Germinal center (tissue), 1 donor: ENCODE results near the gene IFIT2.
"Not testable (repeated sequence)": the region's sequence is repeated elsewhere in the genome, so short reads cannot be mapped to it uniquely, and the experiment has no call there.

ENCODE experiments used
- DNase-seq: peaks from one replicate; pipeline ENCODE4 v3.0.0; 2012; ENCODE audit warnings: mixed read lengths, low spot score

The IFIT2 gene

DNA sequence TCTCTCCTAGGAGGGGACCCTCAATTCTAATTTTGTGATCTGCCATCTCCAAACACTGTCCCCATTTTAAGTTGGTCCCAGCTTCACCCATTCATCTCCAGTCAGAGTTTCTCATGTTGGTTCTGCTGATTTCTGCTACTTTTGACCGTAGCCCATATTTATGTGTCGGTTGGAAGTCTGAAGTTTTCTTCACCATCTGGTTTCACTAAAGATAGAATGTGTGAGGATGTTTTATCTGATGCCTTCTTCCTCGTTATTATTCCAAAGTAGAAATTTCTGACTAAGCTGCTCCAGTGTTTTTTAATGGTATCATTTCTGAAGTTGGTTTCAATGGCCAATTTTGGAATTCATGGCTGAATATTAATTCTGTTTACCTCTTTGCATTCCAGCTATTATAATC is 21.3 kb upstream of the IFIT2 start:
- DNase-seq: no peak

DNA sequence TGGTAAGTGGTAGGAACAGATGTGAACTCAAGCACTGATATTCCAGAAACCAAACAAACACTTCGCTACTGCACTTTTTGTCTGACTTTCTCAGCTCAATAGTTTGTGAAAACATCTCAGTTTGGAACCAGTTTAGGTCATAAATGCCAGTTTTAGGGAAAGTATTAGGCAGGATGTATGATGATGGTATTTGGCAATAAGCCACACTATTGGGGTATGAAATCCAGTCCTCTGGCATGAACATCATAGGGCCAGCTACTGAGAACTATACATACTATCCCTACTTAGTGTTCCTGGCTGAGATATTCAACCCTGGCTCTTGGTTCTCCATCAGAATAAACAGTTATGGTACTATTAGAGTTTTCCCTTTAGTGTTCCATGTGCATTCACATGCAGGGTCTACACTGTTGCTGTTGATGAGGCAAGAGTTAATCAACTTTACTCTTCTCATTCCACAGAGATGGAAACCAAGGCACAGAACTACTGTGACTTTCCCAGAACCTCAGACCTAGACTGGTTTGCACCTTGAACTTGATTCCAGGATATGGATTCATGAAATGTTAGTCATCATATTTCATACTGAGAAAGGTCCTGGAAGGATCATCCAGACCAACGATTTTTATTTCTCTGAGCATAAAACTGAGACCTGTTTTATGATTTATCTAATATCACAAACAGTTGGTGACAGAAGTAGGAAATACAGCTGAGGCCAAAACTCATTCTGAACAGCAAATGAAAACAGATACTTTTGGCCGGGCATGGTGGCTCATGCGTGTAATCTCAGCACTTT is 20.0 kb upstream of the IFIT2 start:
- no peak for DNase-seq

DNA sequence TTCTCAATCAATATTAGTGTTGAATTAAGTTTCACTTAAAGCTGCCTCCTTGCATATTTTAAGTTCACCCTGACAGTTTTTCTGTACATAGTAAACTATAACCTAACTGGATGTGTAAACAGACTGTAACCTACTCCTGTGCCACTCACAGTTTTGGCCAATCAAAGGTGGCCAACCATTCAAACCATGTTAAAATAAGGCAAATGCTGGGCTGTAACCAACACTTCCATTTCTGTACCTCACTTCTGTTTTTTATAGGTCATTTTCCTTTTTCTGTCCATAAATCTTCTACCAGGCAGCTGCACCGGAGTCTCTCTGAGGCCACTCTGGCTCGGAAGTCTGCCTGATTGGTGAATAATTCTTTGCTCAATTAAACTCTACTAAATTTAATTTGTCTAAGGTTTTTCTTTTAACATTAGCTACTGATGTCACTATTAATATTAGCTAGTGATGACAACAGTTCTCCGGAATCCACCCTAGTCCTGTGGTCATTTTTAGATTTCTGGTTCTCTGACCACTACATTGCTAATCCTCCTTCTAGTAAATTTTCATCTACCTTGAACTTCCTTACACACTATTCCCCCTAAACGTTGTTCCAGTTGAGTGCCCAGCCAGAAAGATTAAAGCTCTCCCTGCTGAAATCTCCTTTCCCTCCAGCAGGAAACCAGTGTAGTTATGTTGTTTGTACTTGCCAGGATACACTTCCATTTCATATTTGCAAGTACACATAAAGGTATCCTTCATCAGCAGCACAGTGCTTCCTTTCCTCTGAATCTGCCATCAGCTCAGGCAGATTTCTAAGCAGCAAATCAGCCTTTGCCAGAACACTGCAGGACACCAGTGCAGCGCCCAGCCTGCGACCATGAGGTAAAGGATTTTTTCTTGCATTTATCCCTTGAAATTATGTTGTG is 18.6 kb upstream of the IFIT2 start:
- DNase-seq: no peak

DNA sequence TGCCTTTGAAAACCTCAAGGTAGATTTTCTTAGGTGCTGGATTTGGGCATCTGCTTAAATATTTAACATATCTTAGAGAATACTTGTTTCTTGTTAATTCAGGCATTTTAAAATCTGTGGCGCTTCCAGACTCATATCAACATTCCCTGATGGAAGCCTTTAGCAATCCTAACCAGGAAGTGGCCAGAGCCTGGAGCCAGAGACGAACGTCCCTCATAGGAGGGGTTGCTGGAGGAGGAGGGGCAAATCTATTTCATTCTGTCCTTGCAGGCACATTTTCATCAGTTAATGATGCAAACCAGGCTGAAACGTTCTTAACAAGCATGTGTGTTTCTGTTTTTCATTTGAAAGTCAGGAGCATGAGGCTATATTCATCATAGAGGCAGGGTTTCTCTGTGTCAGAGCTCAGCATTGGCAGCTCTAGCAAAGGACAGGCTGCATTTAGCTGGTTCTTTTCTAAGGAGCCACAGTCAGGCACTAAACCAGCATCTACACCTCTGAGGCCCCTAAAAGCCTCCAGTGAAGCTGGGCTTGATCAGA is 17.8 kb upstream of the IFIT2 start:
- DNase-seq: no peak

DNA sequence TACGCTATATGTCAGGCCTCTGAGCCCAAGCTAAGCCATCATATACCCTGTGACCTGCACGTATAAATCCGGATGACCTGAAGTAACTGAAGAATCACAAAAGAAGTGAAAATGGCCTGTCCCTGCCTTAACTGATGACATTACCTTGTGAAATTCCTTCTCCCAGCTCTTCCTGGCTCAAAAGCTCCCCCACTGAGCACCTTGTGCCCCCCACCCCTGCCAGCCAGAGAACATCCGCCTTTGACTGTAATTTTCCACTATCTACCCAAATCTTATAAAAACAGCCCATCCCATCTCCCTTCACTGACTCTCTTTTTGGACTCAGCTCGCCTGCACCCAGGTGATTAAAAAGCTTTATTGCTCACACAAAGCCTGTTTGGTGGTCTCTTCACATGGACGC is 17.1 kb upstream of the IFIT2 start:
- DNase-seq: not testable (repeated sequence)

DNA sequence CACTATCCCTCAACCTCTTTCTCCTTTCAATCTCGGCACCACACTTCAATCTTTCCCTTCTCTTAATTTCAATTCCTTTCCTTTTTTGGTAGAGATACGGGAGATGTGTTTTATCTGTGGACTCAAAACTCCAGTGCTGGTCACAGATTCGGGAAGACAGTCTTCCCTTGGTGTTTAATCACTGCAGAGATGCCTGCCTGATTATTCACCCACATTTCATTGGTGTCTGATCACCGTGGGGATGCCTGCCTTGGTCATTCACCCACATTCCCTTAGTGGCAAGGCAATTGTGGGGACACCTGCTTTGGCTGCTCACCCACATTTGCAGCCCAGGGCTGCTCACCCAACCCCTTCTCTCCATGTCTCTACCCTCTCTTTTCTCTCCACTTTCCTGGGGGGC is 16.5 kb upstream of the IFIT2 start:
- not testable (repeated sequence) for DNase-seq

DNA sequence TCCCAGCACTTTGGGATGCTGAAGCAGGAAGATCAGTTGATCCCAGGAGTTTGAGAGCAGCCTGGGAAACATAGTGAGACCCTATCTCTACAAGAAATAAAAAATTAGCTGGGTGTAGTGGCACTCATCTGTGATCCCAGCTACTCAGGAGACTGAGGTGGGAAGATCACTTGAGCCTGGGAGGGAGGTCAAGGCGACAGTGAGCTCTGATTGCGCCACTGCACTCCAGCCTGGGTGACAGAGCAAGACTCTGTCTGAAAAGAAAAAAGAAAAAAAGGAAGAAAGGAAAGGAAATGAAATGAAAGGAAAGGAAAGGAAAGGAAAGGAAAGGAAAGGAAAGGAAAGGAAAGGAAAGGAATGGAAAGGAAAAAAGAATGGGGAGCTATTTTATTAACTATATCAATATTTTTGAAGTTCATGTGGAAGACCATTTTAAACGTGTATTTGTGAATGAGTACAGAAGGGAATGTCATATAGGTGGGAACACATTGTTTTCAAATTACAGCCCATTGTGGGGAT is 7.1 kb upstream of the IFIT2 start:
- DNase-seq: no peak

DNA sequence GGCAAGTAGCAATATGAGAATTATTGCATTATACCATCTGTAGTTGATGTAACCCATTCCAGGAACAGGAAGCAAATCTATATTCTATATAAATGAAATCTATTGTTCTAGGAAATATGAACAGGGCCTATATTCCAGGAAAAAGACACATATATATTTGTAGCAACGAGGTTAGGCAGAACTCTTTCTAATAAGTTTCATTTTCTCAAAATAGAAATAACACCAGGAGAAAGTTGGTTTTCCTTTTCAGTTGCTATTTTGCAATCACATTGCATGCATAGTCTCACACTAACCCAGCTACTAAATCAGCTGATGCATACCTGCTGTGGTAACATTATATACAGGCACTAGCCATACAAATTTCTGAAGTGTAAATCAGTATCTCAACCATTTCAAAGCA is 6.2 kb upstream of the IFIT2 start:
- DNase-seq: no peak

DNA sequence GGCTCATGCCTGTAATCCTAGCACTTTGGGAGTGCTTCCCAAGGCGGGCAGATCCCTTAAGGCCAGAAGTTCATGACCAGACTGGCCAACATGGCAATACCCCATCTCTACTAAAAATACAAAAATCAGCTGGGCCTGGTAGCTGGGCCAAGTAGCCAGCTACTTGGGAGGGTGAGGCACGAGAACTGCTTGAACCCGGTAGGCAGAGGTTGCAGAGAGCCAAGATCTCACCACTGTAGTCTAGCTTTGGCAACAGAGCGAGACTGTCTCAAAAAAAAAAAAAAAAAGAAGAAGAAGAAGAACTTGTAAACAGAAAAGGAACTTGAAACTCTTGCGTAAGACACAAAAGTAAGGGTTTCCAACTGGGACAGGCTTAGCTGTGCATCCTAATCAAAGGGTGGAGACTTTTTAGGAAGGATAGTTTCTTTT is 5.6 kb upstream of the IFIT2 start:
- DNase-seq: no peak

DNA sequence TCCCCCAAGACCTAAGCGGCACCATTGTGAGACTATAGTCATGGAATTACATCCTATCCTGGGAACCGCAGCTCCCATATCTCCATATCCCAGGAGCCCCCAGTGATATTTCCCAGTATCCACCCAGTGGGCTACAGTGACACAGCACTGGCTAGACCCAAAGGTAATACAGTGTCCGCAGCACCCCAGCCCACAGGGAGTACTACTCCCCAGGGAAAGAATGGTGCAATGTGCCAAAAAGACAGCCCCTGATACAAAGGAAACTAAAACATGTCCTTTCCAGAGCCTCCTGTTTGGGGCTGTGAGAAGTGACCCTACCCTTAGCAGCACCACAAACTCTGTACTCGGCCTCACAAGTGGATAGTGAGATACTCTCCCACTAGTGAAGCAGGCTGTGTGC is 4.5 kb upstream of the IFIT2 start:
- DNase-seq: no peak

DNA sequence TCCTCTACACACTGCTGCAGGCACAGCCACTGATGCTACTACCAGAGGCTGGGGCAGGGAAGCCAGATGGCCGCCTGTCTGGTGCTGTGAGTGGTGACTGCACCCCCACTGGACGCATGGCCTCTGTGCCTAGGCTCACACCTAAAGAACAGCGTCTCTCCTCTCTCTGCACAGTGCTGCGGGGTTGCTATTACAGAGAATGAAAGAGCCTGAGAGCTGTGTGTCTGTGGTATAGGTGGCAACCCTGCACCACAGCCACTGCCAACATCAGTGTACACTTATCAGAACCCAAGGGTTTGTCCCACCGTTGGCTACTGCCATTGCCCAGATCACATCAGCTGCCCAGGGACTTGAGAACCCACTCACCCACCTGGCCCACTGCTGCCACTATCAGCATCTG is 4.1 kb upstream of the IFIT2 start:
- DNase-seq: no peak

DNA sequence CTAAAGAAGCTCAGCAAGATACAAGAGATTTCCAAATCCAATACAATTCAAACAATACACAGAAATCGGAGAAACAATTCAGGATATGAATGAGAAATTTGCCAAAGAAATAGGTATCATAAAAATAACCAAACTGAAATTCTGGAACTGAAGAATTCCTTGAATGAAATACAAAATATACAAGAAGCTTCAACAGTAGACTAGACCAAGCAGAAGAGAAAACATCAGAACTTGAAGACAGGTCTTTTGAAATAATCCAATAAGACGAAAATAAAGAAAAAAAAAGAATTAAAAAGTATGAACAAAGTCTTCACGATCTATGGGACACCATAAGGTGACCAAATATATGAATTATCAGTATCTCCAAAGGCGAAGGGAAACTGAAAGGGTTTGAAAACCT is 2.8 kb upstream of the IFIT2 start:
- DNase-seq: no peak

DNA sequence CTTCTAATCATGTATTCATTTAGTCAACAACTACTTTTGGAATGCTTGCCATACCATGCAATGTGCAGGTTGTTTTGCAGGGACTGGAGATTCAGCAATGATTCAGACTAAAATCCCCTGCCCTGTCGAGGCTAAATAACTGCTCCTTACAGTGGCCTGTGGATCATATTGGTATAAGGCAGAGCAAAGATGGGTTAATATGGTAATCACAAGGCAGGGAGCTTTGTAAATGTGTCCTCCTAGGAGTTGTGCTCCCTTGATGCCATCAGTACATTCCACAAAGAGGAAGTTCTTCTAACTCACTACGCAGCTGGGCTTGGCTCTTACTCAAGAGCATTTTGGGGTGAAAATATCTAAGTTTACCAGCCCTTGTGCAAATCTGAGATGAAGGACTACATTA is 614 bp upstream of the IFIT2 start:
- DNase-seq: peak; percentile 41

DNA sequence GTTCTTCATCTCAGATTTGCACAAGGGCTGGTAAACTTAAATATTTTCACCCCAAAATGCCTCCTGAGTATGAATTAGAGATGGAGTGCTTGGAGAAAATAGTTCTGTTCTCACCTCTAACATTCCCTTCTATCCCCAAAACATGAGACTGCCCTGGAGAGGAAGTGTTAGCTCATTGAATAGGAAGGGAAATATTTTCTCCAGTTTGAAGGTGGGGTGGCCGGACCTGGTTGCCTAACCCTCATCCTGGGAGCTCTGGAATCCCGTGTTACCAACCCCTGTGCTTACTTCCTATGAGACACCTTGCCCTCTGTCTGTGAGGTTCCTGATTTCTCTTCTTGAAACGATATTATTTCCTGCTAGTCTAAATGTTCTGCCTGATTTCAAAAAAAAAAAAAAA is 779 bp downstream of the IFIT2 start:
- no peak for DNase-seq

DNA sequence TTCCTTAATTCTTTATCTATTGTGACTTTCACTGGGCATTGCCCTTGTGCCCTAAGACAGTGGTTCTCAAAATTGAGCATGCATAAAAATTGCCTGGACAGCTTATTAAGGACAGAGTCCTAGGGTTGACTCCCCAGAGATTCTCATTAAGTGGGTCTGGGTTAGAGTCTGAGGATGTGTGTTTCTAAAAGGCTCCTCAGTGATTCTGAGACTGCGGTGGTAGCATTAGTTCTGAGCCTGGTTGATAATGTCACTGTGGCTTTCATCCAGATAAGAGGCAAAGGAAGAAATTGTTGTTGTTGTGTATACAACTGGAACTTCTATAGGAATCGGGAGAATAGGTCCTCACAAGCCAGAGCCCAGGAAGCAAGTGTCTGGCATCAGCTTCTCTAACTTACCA is 1.3 kb downstream of the IFIT2 start:
- no peak for DNase-seq

DNA sequence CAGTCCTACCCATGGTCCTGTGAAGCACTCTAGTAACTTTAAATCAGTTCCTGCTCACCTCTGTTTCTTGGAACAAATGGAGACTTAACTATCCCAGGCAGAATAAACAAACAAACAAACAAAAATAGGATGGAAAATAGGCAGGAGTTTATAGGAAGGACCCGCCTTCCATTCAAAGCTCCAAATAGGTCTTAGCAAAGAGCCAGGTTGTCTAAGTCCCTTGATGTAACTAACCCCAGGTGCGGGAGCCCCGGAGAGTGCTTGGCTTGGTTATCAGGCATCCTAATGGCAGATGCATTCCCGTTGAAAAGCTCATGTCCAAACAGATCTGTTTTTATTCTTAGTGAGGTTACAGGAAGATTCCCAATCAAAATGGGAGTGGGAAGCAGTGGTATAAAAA is 2.2 kb downstream of the IFIT2 start:
- DNase-seq: no peak

DNA sequence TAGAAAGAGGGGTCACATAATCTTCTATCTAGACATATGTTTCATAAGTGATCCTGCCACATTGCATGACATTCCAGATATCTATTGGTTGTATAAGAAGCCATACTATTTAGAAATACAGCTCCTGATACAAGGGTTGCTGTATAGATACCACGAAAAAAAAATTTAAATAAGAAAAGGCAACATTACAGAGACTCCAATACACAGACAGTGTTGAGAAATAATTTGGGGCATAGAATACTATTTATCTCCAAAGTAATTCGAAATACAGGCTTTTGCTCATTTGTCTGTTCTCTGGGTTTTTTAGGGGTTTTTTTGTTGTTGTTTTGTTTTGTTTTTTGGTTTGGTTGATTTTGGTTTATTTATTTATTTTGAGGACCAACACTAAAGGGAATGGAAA is 2.6 kb downstream of the IFIT2 start:
- no peak for DNase-seq

DNA sequence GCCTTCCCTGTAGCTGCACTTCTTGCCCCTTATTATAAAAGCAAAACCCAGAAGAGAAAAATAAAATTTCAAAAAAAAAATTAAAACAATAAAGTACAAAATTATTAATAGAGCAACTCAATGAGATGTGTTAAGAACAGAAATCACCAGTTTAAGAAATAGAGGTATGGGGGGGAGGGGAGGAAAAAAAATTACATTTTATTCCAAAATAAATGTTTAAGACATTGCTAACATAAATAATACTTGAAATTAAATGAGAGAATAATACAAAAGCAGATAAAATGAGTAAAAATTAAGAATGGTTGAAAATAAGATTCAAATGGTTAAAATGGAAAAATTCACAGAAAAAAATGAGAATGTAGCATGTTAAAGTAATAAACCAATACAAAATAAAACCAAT is 3.1 kb downstream of the IFIT2 start:
- DNase-seq: no peak

DNA sequence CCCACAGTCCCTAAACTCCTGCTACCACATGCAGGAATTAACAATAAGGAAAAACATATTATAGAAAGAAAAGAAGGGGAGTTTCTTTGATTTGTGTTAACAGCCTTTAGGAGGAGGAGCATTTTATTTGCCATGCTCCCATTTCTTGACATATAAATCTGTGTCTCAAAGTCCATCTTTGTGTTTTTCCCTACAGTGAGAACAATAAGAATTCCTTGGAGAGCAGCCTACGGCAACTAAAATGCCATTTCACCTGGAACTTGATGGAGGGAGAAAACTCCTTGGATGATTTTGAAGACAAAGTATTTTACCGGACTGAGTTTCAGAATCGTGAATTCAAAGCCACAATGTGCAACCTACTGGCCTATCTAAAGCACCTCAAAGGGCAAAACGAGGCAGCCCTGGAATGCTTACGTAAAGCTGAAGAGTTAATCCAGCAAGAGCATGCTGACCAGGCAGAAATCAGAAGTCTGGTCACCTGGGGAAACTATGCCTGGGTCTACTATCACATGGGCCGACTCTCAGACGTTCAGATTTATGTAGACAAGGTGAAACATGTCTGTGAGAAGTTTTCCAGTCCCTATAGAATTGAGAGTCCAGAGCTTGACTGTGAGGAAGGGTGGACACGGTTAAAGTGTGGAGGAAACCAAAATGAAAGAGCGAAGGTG is 4.1 kb downstream of the IFIT2 start:
- DNase-seq: no peak

DNA sequence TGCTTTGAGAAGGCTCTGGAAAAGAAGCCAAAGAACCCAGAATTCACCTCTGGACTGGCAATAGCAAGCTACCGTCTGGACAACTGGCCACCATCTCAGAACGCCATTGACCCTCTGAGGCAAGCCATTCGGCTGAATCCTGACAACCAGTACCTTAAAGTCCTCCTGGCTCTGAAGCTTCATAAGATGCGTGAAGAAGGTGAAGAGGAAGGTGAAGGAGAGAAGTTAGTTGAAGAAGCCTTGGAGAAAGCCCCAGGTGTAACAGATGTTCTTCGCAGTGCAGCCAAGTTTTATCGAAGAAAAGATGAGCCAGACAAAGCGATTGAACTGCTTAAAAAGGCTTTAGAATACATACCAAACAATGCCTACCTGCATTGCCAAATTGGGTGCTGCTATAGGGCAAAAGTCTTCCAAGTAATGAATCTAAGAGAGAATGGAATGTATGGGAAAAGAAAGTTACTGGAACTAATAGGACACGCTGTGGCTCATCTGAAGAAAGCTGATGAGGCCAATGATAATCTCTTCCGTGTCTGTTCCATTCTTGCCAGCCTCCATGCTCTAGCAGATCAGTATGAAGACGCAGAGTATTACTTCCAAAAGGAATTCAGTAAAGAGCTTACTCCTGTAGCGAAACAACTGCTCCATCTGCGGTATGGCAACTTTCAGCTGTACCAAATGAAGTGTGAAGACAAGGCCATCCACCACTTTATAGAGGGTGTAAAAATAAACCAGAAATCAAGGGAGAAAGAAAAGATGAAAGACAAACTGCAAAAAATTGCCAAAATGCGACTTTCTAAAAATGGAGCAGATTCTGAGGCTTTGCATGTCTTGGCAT is 4.8 kb downstream of the IFIT2 start:
- no peak for DNase-seq

DNA sequence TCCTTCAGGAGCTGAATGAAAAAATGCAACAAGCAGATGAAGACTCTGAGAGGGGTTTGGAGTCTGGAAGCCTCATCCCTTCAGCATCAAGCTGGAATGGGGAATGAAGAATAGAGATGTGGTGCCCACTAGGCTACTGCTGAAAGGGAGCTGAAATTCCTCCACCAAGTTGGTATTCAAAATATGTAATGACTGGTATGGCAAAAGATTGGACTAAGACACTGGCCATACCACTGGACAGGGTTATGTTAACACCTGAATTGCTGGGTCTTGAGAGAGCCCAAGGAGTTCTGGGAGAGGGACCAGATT is 5.4 kb downstream of the IFIT2 start:
- no peak for DNase-seq

DNA sequence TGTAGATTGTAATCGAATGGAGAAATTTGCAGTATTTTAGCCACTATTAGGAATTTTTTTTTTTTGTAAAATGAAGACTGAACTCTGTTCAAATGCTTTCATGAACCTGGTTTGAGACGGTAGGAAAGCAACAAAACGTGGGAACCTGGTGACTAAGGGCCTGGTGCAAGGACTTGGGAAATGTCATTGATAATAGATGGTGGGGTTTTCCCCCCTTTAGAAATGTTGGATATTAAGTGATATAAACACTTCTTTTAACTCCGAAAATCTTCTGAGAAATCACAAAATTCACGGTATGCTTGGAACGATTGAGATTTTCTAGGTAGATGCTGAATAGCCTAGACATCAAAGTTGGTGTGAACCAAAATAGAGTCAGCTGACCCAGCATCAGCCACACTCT is 6.4 kb downstream of the IFIT2 start:
- DNase-seq: no peak
